Memory B cell (primary cell): Measurements from ENCODE around the gene CLUH.
"Not testable (repeated sequence)": the region's sequence is repeated elsewhere in the genome, so short reads cannot be mapped to it uniquely, and the experiment has no call there.

Experiments used
- ATAC-seq: fragments of 150-1000 bp; cut with Tn5 transposase; 2 replicates; pipeline ENCODE4 v1.10.0; 2021; ENCODE audit warnings: low read depth, mild to moderate bottlenecking, moderate library complexity
- DNase-seq, 2 donors: peaks; one replicate each; pipeline ENCODE4 v3.0.0; 2022; ENCODE audit warnings: low spot score in 2 of 2
- H3K27ac Mint-ChIP-seq: one replicate; pipeline ENCODE4 v1.8.0; 2022; ENCODE audit warnings: mild to moderate bottlenecking, moderate library complexity, mixed read lengths
- H3K27me3 Mint-ChIP-seq: one replicate; pipeline ENCODE4 v1.8.0; 2022; ENCODE audit warnings: mixed read lengths
- H3K36me3 Mint-ChIP-seq: one replicate; pipeline ENCODE4 v1.8.0; 2022; ENCODE audit warnings: mild to moderate bottlenecking, mixed read lengths
- H3K4me1 Mint-ChIP-seq: one replicate; pipeline ENCODE4 v1.8.0; 2022; ENCODE audit warnings: mixed read lengths
- H3K4me3 Mint-ChIP-seq: one replicate; pipeline ENCODE4 v1.8.0; 2022; ENCODE audit warnings: mild to moderate bottlenecking, moderate library complexity, mixed read lengths
- H3K9me3 Mint-ChIP-seq: one replicate; pipeline ENCODE4 v1.8.0; 2022; ENCODE audit warnings: mixed read lengths

The CLUH gene

DNA sequence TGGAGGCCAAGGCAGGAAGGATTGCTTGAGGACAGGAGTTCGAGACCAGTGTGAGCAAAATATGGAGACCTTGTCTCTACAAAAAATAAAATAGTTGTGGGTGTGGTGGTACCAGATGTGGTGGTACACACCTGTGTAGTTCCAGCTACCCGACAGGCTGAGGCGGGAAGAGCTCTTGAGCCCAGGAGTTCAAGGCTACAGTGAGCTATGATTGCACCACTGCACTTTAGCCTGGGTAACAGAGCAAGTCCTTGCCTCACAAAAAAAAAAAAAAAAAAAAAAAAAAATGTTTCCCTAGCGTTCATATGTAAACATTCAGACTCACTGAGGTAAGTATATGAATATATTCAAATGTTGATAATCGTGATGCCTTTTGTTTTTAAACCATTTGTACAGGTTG, 39.5 kb downstream of the CLUH start:
- no peaks in the 10 kb centered on the region for H3K27me3 Mint-ChIP-seq
- H3K9me3 Mint-ChIP-seq, result no peaks in the 10 kb centered on the region

DNA sequence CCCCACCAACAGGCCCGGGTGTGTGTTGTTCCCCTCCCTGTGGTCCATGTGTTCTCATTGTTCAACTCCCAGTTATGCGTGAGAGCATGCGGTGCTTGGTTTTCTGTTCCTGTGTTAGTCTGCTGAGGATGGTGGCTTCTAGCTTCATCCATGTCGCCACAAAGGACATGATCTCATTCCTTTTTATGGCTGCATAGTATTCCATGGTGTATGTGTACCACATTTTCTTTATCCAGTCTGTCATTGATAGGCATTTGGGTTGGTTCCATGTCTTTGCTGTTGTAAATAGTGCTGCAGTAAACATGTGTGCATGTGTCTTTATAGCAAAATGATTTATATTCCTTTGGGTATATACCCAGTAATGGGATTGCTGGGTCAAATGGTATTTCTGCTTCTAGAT, 51.2 kb downstream of the CLUH start:
- peaks cover 14% of the 10 kb centered on the region for H3K36me3 Mint-ChIP-seq
- H3K4me1 Mint-ChIP-seq, result peaks cover 19% of the 10 kb centered on the region
- not testable (repeated sequence) for H3K9me3 Mint-ChIP-seq, H3K27ac Mint-ChIP-seq, H3K27me3 Mint-ChIP-seq, H3K4me3 Mint-ChIP-seq, ATAC-seq, DNase-seq

More for the DNA sequence above, 39.5 kb downstream of the CLUH start:
- no peak for ATAC-seq
- H3K27ac Mint-ChIP-seq, result no peak overlapping the region
- DNase-seq, result no peak
- H3K4me3 Mint-ChIP-seq, result no peak overlapping the region
- H3K36me3 Mint-ChIP-seq, result peaks cover 34% of the 10 kb centered on the region
- peaks cover 6% of the 10 kb centered on the region for H3K4me1 Mint-ChIP-seq

DNA sequence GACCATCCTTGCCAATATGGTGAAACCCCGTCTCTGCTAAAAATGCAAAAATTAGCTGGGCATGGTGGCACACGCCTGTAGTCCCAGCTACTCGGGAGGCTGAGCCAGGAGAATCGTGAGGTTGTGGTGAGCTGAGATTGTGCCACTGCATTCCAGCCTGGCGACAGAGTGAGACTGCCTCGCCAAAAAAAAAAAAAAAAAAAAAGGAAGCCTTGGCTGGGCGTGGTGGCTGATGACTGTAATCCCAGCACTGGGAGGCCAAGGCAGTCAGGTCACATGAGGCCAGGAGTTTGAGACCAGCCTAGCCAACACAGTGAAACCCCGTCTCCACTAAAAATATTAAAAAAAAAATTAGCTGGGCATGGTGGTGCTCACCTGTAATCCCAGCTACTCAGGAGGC, 52.2 kb downstream of the CLUH start:
- H3K27ac Mint-ChIP-seq, H3K4me3 Mint-ChIP-seq, ATAC-seq, H3K27me3 Mint-ChIP-seq, H3K9me3 Mint-ChIP-seq, DNase-seq: not testable (repeated sequence)
- Mint-ChIP-seq H3K4me1 (peaks cover 19% of the 10 kb centered on the region), H3K36me3 (peaks cover 13% of the 10 kb centered on the region)

- Mint-ChIP-seq H3K9me3 (no peaks in the 10 kb centered on the region), H3K4me1 (peaks cover 14% of the 10 kb centered on the region), H3K4me3 (no peak overlapping the region), H3K27ac (no peak overlapping the region), H3K36me3 (peaks cover 26% of the 10 kb centered on the region), H3K27me3 (no peaks in the 10 kb centered on the region)
- ATAC-seq (no peak), DNase-seq (no peak)
Observed at GRCh38 chr17:2656283-2656682, 55.3 kb downstream of the CLUH start.

GRCh38 chr17:2655546-2655945, 56.0 kb downstream of the CLUH start:
- ATAC-seq, result no peak
- no peak overlapping the region for H3K4me3 Mint-ChIP-seq

GRCh38 chr17:2652911-2653310, 58.7 kb downstream of the CLUH start:
- DNase-seq, H3K4me1 Mint-ChIP-seq, H3K9me3 Mint-ChIP-seq, H3K4me3 Mint-ChIP-seq, H3K27me3 Mint-ChIP-seq, ATAC-seq: not testable (repeated sequence)
- H3K27ac Mint-ChIP-seq, result peak overlapping the region; percentile 31
- peaks cover 23% of the 10 kb centered on the region for H3K36me3 Mint-ChIP-seq

More at GRCh38 chr17:2655546-2655945, 56.0 kb downstream of the CLUH start:
- Mint-ChIP-seq H3K4me1 (peaks cover 10% of the 10 kb centered on the region), H3K9me3 (no peaks in the 10 kb centered on the region), H3K27me3 (no peaks in the 10 kb centered on the region), H3K36me3 (peaks cover 26% of the 10 kb centered on the region), H3K27ac (peak overlapping the region; percentile 24)
- DNase-seq, result no peak

GRCh38 chr17:2649191-2649590, 62.4 kb downstream of the CLUH start:
- no peak overlapping the region for H3K4me3 Mint-ChIP-seq
- no peaks in the 10 kb centered on the region for H3K9me3 Mint-ChIP-seq
- DNase-seq (no peak), ATAC-seq (no peak)
- H3K4me1 Mint-ChIP-seq, result peaks cover 3% of the 10 kb centered on the region
- peaks cover 21% of the 10 kb centered on the region for H3K36me3 Mint-ChIP-seq
- H3K27me3 Mint-ChIP-seq, result no peaks in the 10 kb centered on the region
- H3K27ac Mint-ChIP-seq, result no peak overlapping the region

DNA sequence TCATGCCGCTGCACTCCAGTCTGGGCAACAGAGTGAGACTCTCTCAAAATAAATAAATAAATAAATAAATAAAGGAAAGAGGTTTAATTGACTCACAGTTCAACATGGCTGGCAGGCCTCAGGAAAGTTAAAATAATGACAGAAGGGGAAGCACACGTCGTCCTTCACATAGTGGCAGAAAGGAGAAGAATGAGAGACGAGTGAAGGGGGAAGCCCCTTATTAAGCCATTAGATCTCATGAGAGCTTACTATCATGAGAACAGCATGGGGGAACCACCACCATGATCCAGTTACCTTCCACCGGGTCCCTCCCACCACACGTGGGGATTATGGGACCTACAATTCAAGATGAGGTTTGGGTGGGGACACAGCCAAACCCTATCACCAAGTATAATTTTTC, 63.6 kb downstream of the CLUH start:
- H3K27ac Mint-ChIP-seq, result peak overlapping the region; percentile 81
- DNase-seq, result no peak
- H3K9me3 Mint-ChIP-seq, result no peaks in the 10 kb centered on the region
- H3K4me1 Mint-ChIP-seq, result peaks cover 6% of the 10 kb centered on the region
- no peaks in the 10 kb centered on the region for H3K27me3 Mint-ChIP-seq
- H3K4me3 Mint-ChIP-seq, result no peak overlapping the region
- ATAC-seq, result peak; percentile 80
- H3K36me3 Mint-ChIP-seq, result peaks cover 20% of the 10 kb centered on the region

GRCh38 chr17:2644971-2645370, 66.6 kb downstream of the CLUH start:
- DNase-seq (no peak), ATAC-seq (no peak)
- H3K9me3 Mint-ChIP-seq, result no peaks in the 10 kb centered on the region
- peaks cover 17% of the 10 kb centered on the region for H3K36me3 Mint-ChIP-seq
- H3K27me3 Mint-ChIP-seq, result no peaks in the 10 kb centered on the region
- H3K4me1 Mint-ChIP-seq, result peaks cover 10% of the 10 kb centered on the region
- H3K27ac Mint-ChIP-seq, result no peak overlapping the region
- no peak overlapping the region for H3K4me3 Mint-ChIP-seq
